Upper lobe of right lung (tissue), 1 donor: ENCODE data around the gene GTPBP1. TPM values are rescaled to one million over a fixed set of nuclear protein-coding genes. Genes with fewer than 3 reads are reported as not detected.
A peak's percentile ranks its signal among the peaks of the same experiment; 100 is the strongest.

Experiments
- ATAC-seq: fragments of 200-7000 bp; cut with Tn5 transposase; one replicate; pipeline ENCODE4 v1.9.1; 2020; ENCODE audit warnings: mild to moderate bottlenecking, moderate library complexity
- DNase-seq: peaks from one replicate; pipeline ENCODE4 v3.0.0-alpha.2; 2020
- H3K27ac ChIP-seq: fragments of 200-600 bp; one replicate; pipeline ENCODE4 v1.8.0; 2022
- H3K27me3 ChIP-seq: fragments of 200-600 bp; one replicate; pipeline ENCODE4 v1.8.0; 2022; ENCODE audit warnings: mild to moderate bottlenecking
- H3K36me3 ChIP-seq: fragments of 200-600 bp; one replicate; pipeline ENCODE4 v1.8.0; 2022
- H3K4me1 ChIP-seq: fragments of 200-600 bp; one replicate; pipeline ENCODE4 v1.8.0; 2022
- H3K4me3 ChIP-seq: fragments of 200-600 bp; one replicate; pipeline ENCODE4 v1.8.0; 2022; ENCODE audit warnings: mild to moderate bottlenecking
- H3K9me3 ChIP-seq: fragments of 200-600 bp; one replicate; pipeline ENCODE4 v1.8.0; 2022
- intact Hi-C: fragments of 100-400 bp; cut with DNase I; formaldehyde crosslinking; loops from one replicate; pipeline ENCODE4 v1.11.0; 2022
- total RNA-seq: library from RNA; stranded (reverse); fragmentation: NEBNext Ultra II Directional; extraction: Animal tissue kit (Norgen Biotek cat#: 25700); gene quantifications from one replicate; pipeline ENCODE4 v1.2.1, GENCODE V29; 2021
- TF ChIP-seq, protein P1 (sequence below): fragments of 200-600 bp; IDR thresholded peaks from one replicate; pipeline ENCODE4 v1.8.0; 2022; ENCODE audit warnings: antibody characterized with exemption
- donor health status: DM: no; HTN: yes; CAD: no; lungs with severe emphysema.

Gene GTPBP1
- total RNA-seq, 1 donor from 2014 or later, result 72.5 TPM

DNA sequence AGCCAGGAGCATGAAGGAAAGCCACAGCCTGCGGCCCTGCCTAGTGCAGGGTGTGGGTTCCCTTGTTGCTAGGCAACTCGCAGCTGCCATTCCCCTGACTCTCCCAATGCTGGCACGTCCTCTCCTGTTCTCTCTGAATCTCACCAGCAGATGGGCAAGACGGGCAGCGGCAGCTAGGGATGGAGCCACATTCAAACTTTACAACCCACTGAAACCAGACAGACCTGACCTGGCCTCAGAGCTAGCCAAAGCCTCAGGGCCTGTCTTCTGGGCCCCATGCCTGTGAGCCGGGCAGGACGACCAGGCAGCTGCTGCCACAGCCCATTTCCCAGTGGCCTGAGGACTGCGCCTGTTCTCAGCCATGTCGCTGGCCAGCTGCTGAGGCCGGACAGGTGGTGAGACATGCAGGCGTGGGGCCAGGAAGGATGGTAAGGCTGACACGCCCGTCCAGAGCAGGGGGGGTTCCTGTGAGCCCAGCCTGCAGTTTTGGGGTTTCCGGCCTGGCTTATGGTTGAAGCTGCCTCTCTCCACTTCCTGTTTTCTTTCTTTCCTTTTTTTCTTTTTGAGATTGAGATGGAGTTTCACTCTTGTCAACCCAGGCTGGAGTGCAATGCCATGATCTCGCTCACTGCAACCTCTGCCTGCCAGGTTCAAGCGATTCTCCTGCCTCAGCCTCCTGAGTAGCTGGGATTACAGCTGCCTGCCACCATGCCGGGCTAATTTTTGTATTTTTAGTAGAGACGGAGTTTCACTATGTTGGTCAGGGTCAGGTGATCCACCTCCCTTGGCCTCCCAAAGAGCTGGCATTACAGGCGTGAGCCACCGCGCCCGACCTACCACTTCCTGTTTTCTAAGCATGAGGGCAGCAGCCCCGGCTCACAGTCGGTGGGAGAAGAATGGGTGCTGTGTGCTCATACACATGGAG, 45.9 kb downstream of the GTPBP1 start:
- H3K9me3 ChIP-seq, result no peaks in the 10 kb centered on the region
- H3K36me3 ChIP-seq, result peaks cover 67% of the 10 kb centered on the region
- intact Hi-C loops, result no loop called here
- H3K27me3 ChIP-seq, result no peaks in the 10 kb centered on the region
- H3K4me3 ChIP-seq, result peak overlapping the region; percentile 68
- TF ChIP-seq, protein P1, sequence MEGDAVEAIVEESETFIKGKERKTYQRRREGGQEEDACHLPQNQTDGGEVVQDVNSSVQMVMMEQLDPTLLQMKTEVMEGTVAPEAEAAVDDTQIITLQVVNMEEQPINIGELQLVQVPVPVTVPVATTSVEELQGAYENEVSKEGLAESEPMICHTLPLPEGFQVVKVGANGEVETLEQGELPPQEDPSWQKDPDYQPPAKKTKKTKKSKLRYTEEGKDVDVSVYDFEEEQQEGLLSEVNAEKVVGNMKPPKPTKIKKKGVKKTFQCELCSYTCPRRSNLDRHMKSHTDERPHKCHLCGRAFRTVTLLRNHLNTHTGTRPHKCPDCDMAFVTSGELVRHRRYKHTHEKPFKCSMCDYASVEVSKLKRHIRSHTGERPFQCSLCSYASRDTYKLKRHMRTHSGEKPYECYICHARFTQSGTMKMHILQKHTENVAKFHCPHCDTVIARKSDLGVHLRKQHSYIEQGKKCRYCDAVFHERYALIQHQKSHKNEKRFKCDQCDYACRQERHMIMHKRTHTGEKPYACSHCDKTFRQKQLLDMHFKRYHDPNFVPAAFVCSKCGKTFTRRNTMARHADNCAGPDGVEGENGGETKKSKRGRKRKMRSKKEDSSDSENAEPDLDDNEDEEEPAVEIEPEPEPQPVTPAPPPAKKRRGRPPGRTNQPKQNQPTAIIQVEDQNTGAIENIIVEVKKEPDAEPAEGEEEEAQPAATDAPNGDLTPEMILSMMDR, result no peak
- peaks cover 32% of the 10 kb centered on the region for H3K4me1 ChIP-seq
- H3K27ac ChIP-seq, result peak overlapping the region; percentile 72
- DNase-seq (peak; percentile 87), ATAC-seq (peak; percentile 2)

DNA sequence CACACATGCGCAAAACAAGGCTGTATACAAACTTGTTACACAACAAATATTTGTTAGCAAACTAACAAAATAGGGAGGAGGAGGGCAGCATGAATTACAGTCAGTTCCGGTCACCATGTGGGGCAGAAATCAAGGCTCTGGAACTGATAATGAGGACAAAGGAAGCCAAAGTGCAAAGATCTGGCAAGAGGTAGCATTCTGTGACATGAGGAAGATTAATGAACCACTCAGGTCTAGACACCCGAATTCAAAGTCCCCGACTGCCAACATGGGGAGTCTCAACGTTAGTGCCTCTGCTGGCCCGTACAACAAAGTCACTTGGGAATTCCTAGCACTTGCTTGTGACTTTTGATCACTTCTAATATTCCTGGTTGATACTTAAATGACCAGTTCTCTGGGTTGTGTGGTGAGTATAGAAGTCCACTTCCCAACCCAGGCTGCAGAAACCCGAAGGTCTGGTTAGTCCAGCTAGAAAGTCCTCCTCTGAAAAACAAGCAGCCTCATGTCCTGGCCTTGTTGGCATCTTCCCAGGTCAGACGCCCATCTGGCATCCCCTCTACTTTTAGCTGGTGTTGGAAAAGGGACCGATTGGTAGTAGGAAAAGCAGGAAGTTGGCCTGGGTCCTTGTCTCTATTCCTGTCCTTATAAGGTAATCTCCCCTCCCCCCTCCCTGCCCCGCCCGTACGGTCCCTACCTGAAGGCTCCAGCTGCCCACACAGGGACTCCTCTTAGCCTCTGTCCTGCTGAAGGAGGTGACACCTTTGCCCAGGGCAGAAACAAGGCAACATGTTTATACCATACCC, 48.4 kb downstream of the GTPBP1 start:
- TF ChIP-seq, protein P1, result no peak
- Histone ChIP-seq H3K4me3 (peak overlapping the region; percentile 68), H3K9me3 (no peaks in the 10 kb centered on the region), H3K4me1 (peaks cover 34% of the 10 kb centered on the region), H3K36me3 (peaks cover 42% of the 10 kb centered on the region), H3K27ac (peak overlapping the region; percentile 97), H3K27me3 (no peaks in the 10 kb centered on the region)
- ATAC-seq, result peak; percentile 4
- intact Hi-C loops, result no loop called here
- DNase-seq, result no peak

DNA sequence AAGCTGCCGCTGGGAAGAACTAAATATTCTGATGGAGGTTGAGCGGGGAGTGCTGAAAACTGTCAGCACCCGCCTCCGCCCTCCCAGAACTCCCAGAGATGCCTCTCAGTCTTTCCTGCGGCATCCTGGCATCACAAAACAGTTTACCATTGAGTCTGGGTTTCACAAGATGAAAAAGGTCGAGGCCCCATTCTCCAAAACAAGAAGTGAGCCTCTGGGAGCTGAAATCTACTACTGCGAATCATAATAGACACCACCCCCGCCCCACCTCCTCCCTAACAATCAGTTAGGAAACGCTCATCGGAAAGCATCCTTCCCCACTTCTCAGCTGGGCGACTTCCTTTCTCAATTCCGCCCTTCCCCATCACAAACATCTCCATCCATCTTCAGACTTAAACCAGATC, 49.0 kb downstream of the GTPBP1 start:
- ATAC-seq, result peak; percentile 5
- peak overlapping the region; percentile 97 for H3K27ac ChIP-seq
- peak overlapping the region; percentile 68 for H3K4me3 ChIP-seq
- intact Hi-C loops, result no loop called here
- H3K36me3 ChIP-seq, result peaks cover 36% of the 10 kb centered on the region
- no peak for DNase-seq
- H3K4me1 ChIP-seq, result peaks cover 34% of the 10 kb centered on the region
- TF ChIP-seq, protein P1, result no peak
- no peaks in the 10 kb centered on the region for H3K27me3 ChIP-seq
- H3K9me3 ChIP-seq, result no peaks in the 10 kb centered on the region

DNA sequence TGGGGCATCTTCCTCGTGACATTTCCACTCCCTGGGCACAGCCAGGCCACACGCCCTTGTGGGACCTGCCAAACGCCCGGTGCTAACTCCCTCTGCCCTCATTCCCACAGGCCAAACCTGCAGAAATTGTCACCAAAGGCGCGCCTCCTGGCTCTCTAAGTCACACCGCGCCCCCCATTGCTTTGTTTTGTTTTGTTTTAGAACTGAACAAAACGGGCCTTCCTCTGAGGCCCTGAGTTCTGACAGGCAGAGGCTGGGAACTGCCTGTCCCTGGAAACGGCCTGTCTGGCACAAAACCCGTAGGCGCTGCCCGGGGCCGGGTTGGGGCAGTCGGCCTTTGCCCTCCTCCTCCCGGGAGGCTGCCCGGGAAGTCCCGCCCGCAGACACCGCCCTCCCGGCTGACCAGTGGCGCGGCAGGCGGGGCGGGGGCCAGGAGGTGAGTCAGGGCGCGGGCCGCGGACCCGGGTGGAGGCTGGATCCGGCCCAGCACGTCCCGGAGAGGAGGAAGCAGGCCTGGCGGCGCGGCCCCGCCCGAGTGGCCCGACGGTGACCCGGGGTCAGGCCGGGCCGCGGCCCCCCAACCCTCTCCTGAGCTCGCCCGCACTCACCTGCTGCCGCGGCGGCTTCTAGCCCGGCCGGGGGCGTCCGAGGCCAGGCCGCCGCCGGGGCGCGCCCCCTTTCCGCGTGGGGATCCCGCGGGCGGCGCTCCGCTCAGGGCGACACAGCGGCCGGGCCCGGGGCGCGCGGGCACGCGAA, 49.6 kb downstream of the GTPBP1 start:
- peaks cover 34% of the 10 kb centered on the region for H3K4me1 ChIP-seq
- intact Hi-C loops, result no loop called here
- no peaks in the 10 kb centered on the region for H3K9me3 ChIP-seq
- TF ChIP-seq, protein P1, result no peak
- H3K36me3 ChIP-seq, result peaks cover 30% of the 10 kb centered on the region
- DNase-seq, result peak; percentile 98
- peak overlapping the region; percentile 97 for H3K27ac ChIP-seq
- H3K4me3 ChIP-seq, result peak overlapping the region; percentile 68
- H3K27me3 ChIP-seq, result no peaks in the 10 kb centered on the region
- peak; percentile 87 for ATAC-seq

DNA sequence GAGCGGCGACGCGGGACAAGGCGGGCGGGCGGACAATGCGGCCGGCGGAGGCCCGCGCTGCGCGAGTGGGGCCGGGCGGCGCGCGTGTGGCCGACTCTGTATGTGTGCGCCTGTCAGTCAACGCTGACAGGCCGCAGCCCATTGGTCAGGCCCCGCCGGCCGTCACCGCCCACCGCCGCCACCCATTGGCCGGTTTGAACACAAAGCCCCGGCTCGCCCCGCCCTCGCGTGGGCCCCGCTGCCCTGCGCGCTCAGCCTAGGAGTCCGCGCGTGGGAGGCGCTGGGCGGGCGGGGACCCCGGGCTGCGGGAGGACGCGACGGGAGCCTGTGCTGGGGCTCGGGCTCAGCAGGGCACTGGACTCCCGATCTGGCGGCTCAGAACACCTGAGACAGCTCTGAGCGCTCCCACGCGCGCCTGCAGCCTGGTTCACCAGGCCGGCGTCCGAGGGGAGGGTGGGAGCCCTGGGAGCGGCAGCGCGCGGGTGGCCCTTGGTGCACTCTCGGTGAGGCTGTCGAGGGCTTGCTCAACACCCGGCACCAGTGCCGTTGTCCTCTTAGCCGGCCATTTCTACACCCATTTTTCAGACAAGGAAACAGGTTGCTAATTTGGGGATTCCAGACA, 50.3 kb downstream of the GTPBP1 start, which contains the start of gene SUN2:
Gene SUN2, minus strand, starts transcription at position 88 of the 622 bp plus-strand sequence. CDS start 3,370 bp downstream, outside the sequence.
- Histone ChIP-seq H3K9me3 (no peaks in the 10 kb centered on the region), H3K4me3 (peak within 1 kb of the TSS; percentile 68), H3K4me1 (peaks cover 29% of the 10 kb centered on the region), H3K27ac (peak within 1 kb of the TSS; percentile 97), H3K36me3 (peaks cover 24% of the 10 kb centered on the region), H3K27me3 (no peaks in the 10 kb centered on the region)
- intact Hi-C loops, result no loop called here
- TF ChIP-seq, protein P1, result no peak
- DNase-seq (peak; percentile 98), ATAC-seq (peak; percentile 87)
